HCT116 (cell line): Measurements from ENCODE around the gene TSSK6.
"Not testable (repeated sequence)": the region's sequence is repeated elsewhere in the genome, so short reads cannot be mapped to it uniquely, and the experiment has no call there.

Experiments
- EGR1 ChIP-seq: IDR thresholded peaks from 2 replicates; pipeline ENCODE4 v1.6.1; 2012; ENCODE audit warnings: low read depth
- RAD21 ChIP-seq: IDR thresholded peaks from 2 replicates; pipeline ENCODE4 v1.6.1; 2012; ENCODE audit warnings: low read depth, mild to moderate bottlenecking
- TCF7L2 ChIP-seq: IDR thresholded peaks from 2 replicates; pipeline ENCODE4 v1.7.0; 2011; ENCODE audit warnings: borderline replicate concordance, inconsistent platforms; ENCODE audit not compliant: insufficient read depth, insufficient read length; ENCODE audit errors: extremely low read depth
- YY1 ChIP-seq: IDR thresholded peaks from 2 replicates; pipeline ENCODE4 v1.6.1; 2011; ENCODE audit warnings: low read length, low read depth, moderate library complexity, mild to moderate bottlenecking; ENCODE audit not compliant: insufficient replicate concordance; ENCODE audit errors: extremely low read depth
- ZNF274 ChIP-seq: fragments of 200-500 bp; sonication (Bioruptor generic); IDR thresholded peaks from 2 replicates; pipeline ENCODE4 v1.6.1; 2014; ENCODE audit warnings: mild to moderate bottlenecking, low read depth, low read length, inconsistent platforms
- TF ChIP-seq, protein P1 (sequence below), 3 experiments: fragments of 200-600 bp in 1 of 3; sonication (generic) in 1 of 3; IDR thresholded peaks in 2 of 3; conservative IDR thresholded peaks in 1 of 3; 2 replicates each; pipeline ENCODE4 v1.5.1; 2012 to 2017; ENCODE audit warnings: low read depth in 2 of 3, low read length in 2 of 3, antibody characterized with exemption in 1 of 3, borderline replicate concordance in 1 of 3, control low read depth in 1 of 3, mild to moderate bottlenecking in 1 of 3, mixed read lengths in 1 of 3, mixed run types in 1 of 3, moderate library complexity in 1 of 3; ENCODE audit not compliant: insufficient read depth in 1 of 3

DNA sequence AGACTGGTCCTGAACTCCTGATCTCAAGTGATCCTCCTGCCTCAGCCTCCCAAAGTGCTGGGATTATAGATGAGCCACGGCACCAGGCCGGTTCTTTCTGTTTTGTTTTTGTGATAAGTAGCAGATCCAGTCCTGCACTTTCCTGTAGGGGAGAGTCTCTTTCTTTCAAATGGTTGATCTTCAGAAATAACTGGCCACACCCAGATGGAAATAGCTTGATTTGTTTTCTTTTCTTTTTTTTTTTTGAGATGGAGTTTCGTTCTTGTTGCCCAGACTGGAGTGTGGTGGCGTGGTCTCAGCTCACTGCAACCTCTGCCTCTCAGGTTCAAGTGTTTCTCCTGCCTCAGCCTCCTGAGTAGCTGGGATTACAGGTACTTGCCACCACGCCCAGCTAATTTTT, 43.2 kb downstream of the TSSK6 start:
- TF ChIP-seq, protein P1, sequence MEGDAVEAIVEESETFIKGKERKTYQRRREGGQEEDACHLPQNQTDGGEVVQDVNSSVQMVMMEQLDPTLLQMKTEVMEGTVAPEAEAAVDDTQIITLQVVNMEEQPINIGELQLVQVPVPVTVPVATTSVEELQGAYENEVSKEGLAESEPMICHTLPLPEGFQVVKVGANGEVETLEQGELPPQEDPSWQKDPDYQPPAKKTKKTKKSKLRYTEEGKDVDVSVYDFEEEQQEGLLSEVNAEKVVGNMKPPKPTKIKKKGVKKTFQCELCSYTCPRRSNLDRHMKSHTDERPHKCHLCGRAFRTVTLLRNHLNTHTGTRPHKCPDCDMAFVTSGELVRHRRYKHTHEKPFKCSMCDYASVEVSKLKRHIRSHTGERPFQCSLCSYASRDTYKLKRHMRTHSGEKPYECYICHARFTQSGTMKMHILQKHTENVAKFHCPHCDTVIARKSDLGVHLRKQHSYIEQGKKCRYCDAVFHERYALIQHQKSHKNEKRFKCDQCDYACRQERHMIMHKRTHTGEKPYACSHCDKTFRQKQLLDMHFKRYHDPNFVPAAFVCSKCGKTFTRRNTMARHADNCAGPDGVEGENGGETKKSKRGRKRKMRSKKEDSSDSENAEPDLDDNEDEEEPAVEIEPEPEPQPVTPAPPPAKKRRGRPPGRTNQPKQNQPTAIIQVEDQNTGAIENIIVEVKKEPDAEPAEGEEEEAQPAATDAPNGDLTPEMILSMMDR (IDR thresholded peaks at IDR 0.05 in 2 of 3, conservative IDR thresholded peaks at IDR 0.05 in 1 of 3; ENCODE audit: borderline replicate concordance in 1 of 3, insufficient read depth in 1 of 3, low read depth in 2 of 3, low read length in 2 of 3): not testable (repeated sequence)
- not testable (repeated sequence) for TF ChIP-seq EGR1, RAD21, YY1, TCF7L2, ZNF274
